ENCODE data around the gene RANBP17.

The RANBP17 gene

DNA sequence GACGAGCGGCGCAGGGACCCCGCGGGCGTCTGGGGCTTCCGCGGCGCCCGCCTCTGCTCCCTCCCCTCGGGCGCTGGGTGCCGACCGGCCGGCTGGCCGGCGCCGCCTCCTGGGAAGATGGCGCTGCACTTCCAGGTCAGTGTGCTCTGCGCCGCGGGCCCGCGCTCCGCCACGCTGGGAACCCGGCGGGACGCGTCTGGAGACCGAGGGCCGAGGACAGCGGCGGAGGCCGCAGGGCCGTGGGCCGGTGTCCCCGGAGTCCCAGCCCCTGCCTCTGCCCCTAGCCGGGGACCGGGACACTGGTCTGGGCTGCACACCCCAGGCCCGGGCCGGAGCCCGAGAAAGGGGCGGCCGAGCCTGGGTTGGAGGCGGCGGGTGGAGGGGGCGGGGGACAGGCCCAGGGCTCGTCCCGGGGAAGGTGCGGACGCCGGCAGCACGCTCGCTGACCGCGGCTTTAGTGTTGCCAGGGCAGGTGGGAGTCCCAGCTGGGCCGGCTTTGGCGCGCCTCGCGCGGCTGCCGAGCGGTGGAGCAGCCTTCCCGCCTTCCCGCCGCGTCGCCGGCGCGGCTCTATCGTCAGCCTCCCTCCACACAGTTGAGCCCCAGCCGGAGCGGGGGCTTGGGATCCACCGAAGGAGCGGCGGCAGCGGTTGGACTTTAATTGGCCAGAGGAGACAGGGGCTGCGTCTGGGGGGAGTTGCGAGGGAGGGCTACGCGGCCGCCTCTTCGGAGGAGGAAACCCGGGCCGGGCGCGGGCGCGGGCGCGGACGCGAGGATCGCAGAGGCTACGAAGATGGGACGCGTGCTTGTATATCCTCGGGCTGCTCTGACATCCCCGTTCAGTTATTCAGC lies at the start of gene RANBP17 (continued):
- TF ChIP-seq, protein P1, sequence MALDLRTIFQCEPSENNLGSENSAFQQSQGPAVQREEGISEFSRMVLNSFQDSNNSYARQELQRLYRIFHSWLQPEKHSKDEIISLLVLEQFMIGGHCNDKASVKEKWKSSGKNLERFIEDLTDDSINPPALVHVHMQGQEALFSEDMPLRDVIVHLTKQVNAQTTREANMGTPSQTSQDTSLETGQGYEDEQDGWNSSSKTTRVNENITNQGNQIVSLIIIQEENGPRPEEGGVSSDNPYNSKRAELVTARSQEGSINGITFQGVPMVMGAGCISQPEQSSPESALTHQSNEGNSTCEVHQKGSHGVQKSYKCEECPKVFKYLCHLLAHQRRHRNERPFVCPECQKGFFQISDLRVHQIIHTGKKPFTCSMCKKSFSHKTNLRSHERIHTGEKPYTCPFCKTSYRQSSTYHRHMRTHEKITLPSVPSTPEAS (tag by site-specific recombination; IDR thresholded peaks at IDR 0.05), result no peak
- peak; percentile 32; the same call in 1 of the 2 replicates for TF ChIP-seq YY2 (tag by site-specific recombination; IDR thresholded peaks at IDR 0.05)
- no peak for TF ChIP-seq ZNF624 (tag by site-specific recombination; IDR thresholded peaks at IDR 0.05)
- no peak for TF ChIP-seq ZNF843 (tag by site-specific recombination; IDR thresholded peaks at IDR 0.05)
- peak; percentile 85 for TF ChIP-seq ZNF660 (tag by site-specific recombination; IDR thresholded peaks at IDR 0.05)
- TF ChIP-seq ZBTB7A (tag by site-specific recombination; IDR thresholded peaks at IDR 0.05; ENCODE audit: low read depth), result no peak
- TF ChIP-seq ZBTB8A (tag by site-specific recombination; IDR thresholded peaks at IDR 0.05), result peak; percentile 95
- TF ChIP-seq ZNF335 (tag by site-specific recombination; conservative IDR thresholded peaks at IDR 0.05), result peak; percentile 81
- TF ChIP-seq, protein P2, sequence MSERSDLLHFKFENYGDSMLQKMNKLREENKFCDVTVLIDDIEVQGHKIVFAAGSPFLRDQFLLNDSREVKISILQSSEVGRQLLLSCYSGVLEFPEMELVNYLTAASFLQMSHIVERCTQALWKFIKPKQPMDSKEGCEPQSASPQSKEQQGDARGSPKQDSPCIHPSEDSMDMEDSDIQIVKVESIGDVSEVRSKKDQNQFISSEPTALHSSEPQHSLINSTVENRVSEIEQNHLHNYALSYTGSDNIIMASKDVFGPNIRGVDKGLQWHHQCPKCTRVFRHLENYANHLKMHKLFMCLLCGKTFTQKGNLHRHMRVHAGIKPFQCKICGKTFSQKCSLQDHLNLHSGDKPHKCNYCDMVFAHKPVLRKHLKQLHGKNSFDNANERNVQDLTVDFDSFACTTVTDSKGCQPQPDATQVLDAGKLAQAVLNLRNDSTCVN (tag by site-specific recombination; optimal IDR thresholded peaks at IDR 0.05), result peak; percentile 98
- no peak for TF ChIP-seq ZNF621 (tag by site-specific recombination; IDR thresholded peaks at IDR 0.05)
- TF ChIP-seq ZNF596 (tag by site-specific recombination; IDR thresholded peaks at IDR 0.05), result no peak
- TF ChIP-seq, protein P3, sequence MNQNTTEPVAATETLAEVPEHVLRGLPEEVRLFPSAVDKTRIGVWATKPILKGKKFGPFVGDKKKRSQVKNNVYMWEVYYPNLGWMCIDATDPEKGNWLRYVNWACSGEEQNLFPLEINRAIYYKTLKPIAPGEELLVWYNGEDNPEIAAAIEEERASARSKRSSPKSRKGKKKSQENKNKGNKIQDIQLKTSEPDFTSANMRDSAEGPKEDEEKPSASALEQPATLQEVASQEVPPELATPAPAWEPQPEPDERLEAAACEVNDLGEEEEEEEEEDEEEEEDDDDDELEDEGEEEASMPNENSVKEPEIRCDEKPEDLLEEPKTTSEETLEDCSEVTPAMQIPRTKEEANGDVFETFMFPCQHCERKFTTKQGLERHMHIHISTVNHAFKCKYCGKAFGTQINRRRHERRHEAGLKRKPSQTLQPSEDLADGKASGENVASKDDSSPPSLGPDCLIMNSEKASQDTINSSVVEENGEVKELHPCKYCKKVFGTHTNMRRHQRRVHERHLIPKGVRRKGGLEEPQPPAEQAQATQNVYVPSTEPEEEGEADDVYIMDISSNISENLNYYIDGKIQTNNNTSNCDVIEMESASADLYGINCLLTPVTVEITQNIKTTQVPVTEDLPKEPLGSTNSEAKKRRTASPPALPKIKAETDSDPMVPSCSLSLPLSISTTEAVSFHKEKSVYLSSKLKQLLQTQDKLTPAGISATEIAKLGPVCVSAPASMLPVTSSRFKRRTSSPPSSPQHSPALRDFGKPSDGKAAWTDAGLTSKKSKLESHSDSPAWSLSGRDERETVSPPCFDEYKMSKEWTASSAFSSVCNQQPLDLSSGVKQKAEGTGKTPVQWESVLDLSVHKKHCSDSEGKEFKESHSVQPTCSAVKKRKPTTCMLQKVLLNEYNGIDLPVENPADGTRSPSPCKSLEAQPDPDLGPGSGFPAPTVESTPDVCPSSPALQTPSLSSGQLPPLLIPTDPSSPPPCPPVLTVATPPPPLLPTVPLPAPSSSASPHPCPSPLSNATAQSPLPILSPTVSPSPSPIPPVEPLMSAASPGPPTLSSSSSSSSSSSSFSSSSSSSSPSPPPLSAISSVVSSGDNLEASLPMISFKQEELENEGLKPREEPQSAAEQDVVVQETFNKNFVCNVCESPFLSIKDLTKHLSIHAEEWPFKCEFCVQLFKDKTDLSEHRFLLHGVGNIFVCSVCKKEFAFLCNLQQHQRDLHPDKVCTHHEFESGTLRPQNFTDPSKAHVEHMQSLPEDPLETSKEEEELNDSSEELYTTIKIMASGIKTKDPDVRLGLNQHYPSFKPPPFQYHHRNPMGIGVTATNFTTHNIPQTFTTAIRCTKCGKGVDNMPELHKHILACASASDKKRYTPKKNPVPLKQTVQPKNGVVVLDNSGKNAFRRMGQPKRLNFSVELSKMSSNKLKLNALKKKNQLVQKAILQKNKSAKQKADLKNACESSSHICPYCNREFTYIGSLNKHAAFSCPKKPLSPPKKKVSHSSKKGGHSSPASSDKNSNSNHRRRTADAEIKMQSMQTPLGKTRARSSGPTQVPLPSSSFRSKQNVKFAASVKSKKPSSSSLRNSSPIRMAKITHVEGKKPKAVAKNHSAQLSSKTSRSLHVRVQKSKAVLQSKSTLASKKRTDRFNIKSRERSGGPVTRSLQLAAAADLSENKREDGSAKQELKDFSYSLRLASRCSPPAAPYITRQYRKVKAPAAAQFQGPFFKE (tag by site-specific recombination; IDR thresholded peaks at IDR 0.05; ENCODE audit: borderline replicate concordance), result no peak
- no peak for TF ChIP-seq ZNF23 (tag by site-specific recombination; IDR thresholded peaks at IDR 0.05; ENCODE audit: borderline replicate concordance)
- TF ChIP-seq, protein P4, sequence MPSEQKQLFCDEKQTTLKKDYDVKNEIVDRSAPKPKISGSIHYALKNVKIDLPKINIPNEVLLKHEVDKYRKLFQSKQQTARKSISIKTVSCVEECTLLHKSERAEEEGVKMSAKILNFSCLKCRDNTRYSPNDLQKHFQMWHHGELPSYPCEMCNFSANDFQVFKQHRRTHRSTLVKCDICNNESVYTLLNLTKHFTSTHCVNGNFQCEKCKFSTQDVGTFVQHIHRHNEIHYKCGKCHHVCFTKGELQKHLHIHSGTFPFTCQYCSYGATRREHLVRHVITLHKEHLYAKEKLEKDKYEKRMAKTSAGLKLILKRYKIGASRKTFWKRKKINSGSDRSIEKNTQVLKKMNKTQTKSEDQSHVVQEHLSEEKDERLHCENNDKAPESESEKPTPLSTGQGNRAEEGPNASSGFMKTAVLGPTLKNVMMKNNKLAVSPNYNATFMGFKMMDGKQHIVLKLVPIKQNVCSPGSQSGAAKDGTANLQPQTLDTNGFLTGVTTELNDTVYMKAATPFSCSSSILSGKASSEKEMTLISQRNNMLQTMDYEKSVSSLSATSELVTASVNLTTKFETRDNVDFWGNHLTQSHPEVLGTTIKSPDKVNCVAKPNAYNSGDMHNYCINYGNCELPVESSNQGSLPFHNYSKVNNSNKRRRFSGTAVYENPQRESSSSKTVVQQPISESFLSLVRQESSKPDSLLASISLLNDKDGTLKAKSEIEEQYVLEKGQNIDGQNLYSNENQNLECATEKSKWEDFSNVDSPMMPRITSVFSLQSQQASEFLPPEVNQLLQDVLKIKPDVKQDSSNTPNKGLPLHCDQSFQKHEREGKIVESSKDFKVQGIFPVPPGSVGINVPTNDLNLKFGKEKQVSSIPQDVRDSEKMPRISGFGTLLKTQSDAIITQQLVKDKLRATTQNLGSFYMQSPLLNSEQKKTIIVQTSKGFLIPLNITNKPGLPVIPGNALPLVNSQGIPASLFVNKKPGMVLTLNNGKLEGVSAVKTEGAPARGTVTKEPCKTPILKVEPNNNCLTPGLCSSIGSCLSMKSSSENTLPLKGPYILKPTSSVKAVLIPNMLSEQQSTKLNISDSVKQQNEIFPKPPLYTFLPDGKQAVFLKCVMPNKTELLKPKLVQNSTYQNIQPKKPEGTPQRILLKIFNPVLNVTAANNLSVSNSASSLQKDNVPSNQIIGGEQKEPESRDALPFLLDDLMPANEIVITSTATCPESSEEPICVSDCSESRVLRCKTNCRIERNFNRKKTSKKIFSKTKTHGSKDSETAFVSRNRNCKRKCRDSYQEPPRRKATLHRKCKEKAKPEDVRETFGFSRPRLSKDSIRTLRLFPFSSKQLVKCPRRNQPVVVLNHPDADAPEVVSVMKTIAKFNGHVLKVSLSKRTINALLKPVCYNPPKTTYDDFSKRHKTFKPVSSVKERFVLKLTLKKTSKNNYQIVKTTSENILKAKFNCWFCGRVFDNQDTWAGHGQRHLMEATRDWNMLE (tag by site-specific recombination; conservative IDR thresholded peaks at IDR 0.05; ENCODE audit: low read depth), result no peak
- no peak for TF ChIP-seq ZNF324 (tag by site-specific recombination; IDR thresholded peaks at IDR 0.05)
- TF ChIP-seq SP2 (tag by site-specific recombination; IDR thresholded peaks at IDR 0.05), result peak; percentile 78
- TF ChIP-seq, protein P5, sequence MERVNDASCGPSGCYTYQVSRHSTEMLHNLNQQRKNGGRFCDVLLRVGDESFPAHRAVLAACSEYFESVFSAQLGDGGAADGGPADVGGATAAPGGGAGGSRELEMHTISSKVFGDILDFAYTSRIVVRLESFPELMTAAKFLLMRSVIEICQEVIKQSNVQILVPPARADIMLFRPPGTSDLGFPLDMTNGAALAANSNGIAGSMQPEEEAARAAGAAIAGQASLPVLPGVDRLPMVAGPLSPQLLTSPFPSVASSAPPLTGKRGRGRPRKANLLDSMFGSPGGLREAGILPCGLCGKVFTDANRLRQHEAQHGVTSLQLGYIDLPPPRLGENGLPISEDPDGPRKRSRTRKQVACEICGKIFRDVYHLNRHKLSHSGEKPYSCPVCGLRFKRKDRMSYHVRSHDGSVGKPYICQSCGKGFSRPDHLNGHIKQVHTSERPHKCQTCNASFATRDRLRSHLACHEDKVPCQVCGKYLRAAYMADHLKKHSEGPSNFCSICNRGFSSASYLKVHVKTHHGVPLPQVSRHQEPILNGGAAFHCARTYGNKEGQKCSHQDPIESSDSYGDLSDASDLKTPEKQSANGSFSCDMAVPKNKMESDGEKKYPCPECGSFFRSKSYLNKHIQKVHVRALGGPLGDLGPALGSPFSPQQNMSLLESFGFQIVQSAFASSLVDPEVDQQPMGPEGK (tag by site-specific recombination; IDR thresholded peaks at IDR 0.05), result peak; percentile 57; the same call in 1 of the 2 replicates
- no peak for TF ChIP-seq HOXA7 (CRISPR knock-in tag; IDR thresholded peaks at IDR 0.05; ENCODE audit: borderline replicate concordance)
- TF ChIP-seq, protein P6, sequence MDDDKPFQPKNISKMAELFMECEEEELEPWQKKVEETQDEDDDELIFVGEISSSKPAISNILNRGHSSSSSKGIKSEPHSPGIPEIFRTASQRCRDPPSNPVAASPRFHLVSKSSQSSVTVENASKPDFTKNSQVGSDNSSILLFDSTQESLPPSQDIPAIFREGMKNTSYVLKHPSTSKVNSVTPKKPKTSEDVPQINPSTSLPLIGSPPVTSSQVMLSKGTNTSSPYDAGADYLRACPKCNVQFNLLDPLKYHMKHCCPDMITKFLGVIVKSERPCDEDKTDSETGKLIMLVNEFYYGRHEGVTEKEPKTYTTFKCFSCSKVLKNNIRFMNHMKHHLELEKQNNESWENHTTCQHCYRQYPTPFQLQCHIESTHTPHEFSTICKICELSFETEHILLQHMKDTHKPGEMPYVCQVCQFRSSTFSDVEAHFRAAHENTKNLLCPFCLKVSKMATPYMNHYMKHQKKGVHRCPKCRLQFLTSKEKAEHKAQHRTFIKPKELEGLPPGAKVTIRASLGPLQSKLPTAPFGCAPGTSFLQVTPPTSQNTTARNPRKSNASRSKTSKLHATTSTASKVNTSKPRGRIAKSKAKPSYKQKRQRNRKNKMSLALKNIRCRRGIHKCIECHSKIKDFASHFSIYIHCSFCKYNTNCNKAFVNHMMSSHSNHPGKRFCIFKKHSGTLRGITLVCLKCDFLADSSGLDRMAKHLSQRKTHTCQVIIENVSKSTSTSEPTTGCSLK (tag by site-specific recombination; IDR thresholded peaks at IDR 0.05), result no peak
- TF ChIP-seq SP3 (tag by site-specific recombination; IDR thresholded peaks at IDR 0.05), result peak; percentile 46; the same call in 1 of the 2 replicates
- peak; percentile 69; the same call in 1 of the 2 replicates for TF ChIP-seq YY1 (tag by site-specific recombination; IDR thresholded peaks at IDR 0.05)
